Measurements from ENCODE around the gene BEND6.
"Not testable (repeated sequence)": the region's sequence is repeated elsewhere in the genome, so short reads cannot be mapped to it uniquely, and the experiment has no call there.

BEND6 gene

GRCh38 chr6:56984361-56984760, 29.5 kb downstream of the BEND6 start:
- DNase-seq (ENCODE audit: low read depth in 2 of 2) = no peak

DNA sequence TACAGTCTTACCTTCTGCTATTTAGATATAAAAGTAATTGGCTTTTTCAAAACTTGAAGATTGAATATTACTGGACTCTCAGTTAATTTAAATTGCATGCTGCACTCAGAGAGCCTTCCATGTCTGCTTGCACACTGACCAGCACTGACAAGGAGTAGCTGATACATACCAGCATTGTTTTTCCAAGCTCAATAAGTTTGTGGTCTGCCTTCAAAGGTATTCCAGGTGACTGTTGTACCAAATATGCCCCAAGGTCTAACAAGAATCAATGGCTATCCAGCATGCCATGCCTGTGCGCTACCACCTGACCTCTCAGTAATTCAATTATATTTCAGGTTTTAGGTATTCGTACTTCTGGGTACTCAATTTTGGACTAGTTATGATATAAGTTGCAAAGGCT, 30.0 kb downstream of the BEND6 start:
- no peak for DNase-seq (ENCODE audit: low read depth in 2 of 2)

DNA sequence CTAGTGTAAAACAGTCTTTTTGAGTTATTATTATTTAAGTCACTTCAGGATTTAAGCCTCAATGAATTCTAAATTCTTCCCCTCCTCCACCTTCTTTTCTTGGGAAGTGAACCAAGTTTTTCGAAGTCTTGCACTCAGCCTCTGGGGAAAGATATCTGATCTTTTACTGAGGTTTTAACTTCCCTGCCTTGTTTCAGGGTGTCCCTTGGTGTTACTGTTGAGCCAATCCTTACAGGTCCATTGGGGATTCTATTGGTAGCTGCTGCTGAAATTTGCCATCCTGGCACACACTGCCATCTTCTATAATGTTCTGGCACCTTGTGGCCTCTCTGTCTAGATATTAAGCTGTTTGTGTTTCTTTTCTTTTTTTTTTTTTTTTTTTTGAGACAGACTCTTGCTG, 31.7 kb downstream of the BEND6 start:
- DNase-seq (ENCODE audit: low read depth in 2 of 2) = no peak

DNA sequence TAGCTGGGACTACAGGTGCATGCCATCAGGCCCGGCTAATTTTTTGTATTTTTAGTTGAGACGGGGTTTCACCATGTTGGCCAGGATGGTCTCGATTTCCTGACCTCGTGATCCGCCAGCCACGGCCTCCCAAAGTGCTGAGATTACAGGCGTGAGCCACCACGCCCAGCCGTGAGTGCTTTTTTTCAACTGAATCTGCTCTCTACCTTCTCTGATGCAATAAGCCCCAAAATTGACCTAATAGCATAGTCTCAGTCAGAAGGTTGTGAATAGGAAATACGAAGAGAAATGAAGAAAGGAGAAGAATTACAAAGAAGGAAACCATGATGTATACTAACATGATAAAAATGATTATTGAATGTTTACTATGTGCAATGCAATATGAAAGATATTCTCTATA, 33.2 kb downstream of the BEND6 start:
- DNase-seq (ENCODE audit: low read depth in 2 of 2) = no peak

DNA sequence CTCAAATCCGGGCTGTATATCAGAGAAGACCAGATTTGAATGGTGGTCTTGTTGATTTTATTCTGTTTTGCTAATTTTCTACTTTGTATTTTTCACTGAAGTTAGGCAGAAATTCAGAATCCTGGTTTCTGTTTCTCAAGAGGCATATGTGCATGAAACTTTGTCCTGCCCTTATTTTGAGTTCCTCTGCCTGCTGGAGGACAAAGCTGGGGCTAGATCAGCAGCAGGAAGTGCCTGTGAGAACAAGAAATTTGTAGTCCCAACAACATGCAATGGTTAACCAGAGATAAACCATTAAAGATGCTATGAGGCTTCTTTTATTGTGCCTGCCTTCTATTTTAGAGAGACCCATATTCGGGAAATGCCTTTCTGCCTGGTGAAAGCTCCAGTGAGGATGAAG, 37.1 kb downstream of the BEND6 start:
- DNase-seq (ENCODE audit: low read depth in 2 of 2) = no peak

GRCh38 chr6:56992703-56993102, 37.8 kb downstream of the BEND6 start:
- no peak for DNase-seq (ENCODE audit: low read depth in 2 of 2)

DNA sequence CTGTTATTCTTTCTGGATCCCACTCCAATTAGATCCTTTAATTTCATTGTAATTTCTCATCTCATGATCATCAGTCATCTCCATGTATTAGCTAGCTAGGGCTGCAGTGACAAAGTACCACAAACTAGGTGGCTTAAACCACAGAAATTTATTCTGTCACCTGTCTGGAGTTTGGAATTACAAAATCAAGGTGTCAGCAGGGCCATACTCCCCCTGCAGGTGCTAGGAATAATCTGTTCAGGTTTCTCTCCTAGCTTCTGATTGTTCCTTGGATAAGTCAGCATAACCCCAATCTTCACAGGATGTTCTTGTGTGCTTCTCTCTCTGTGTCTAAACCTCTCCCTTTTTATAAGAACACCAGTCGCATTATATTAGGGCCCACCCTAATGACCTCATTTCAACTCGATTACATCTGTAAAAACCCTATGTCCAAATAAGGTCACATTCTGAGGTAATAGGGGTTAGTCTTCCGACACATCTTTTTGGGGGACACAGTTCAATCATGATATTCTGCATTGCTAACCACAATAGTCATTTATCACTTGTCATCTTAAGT, 40.5 kb downstream of the BEND6 start:
- DNase-seq (ENCODE audit: low read depth in 2 of 2) = no peak

DNA sequence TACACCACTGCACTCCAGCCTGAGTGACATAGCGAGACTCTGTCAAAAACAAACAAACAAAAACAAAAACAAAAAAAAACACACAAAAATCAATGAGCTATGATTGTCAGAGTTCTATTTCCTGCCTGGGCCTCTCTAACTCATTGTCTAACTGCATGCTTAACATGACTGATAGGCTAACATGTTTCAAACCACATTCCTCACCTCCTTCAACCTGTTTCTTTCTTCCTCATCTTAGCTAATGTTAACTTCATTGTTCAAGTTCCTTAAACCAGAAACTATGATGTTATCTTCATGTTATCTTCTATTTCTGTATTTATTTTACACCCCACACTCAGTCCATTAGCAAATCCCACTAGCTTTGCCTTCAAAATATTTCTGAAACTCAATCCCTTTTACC, 41.5 kb downstream of the BEND6 start:
- no peak for DNase-seq (ENCODE audit: low read depth in 2 of 2)

DNA sequence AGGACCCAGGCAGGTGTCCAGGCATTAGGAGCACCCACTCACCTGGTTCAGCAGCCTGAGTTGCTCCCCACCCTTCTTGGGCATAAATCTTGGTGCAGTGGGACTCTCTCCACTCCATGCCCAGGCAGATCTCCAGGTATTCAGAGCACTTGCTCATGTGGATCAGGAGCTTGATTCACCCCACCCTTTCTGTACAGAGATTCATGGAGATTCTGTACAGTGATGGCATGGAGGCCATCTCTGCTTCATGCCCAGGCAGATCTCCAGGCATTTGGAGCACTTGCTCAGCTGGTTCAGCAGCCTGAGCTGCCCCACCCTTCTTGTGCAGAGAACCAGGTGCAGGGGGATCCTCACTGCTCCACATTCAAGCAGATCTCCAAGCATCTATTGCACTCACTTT, 44.1 kb downstream of the BEND6 start:
- no peak for DNase-seq (ENCODE audit: low read depth in 2 of 2)

DNA sequence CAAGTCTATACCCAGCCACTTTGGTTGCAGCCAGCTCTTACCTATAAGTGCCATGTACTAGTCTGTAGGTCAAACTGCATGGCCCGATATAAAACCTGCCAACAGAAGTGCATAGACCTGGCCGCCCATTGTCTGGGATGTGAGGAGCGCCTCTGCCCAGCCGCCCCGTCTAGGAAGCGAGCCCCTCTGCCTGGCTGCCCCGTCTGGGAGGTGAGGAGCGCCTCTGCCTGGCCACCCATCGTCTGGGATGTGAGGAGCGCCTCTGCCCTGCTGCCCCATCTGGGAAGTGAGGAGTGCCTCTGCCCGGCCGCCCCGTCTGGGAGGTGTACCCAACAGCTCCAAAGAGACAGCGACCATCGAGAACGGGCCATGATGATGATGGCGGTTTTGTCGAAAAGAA, 44.8 kb downstream of the BEND6 start:
- DNase-seq (ENCODE audit: low read depth in 2 of 2) = not testable (repeated sequence)

DNA sequence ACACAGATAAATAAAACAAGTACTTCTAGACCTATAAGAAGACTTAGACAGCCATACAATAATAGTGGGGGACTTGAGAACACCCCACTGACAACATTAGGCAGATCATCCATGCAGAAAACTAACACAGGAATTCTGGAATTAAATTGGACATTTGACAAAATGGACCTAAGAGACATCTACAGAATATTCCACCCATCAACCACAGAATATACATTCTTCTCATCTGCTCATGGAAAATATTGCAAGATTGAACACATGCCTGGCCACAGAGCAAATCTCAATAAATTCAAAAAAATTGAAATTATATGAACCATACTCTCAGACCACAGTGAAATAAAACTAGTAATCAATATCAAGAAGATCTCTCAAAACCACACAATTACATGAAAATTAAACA, 47.3 kb downstream of the BEND6 start:
- DNase-seq (ENCODE audit: low read depth in 2 of 2) = no peak

DNA sequence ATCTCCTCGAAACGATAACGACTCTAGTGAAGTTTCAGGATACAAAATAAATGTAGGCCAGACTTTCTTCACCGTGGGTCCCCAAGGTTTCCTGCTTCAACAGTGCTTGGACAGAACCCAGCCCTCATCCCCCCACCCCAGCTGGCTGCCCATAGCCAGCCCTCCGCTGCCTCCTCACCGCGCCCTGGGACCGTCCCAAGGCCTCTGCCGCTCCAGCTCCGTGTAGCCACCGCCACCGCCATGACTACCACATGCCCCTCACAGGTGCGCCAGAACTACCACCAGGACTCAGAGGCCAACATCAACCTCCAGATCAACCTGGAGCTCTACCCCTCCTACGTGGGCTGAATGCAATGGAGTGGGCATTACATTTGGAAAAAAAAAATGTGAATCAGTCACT, 49.4 kb downstream of the BEND6 start:
- no peak for DNase-seq (ENCODE audit: low read depth in 2 of 2)

DNA sequence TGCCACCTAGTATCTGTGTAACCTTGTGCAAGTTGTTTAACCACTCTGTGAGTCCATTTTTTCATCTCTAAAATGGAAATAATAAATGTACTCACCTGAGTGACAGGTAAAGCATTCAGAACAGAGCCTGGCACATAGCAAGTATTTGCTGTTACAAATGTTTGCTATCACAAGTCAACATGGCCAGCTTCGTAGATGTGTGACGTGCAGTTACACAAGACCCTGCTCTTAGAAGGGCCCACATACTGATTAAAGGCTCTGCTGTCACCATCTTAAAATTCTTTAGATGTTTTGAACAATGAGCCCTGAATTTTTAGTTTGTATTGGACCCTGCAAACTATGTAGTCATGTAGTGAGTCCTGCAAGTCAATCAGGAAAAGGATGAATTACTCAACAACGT, 51.2 kb downstream of the BEND6 start:
- DNase-seq (ENCODE audit: low read depth in 2 of 2) = no peak

DNA sequence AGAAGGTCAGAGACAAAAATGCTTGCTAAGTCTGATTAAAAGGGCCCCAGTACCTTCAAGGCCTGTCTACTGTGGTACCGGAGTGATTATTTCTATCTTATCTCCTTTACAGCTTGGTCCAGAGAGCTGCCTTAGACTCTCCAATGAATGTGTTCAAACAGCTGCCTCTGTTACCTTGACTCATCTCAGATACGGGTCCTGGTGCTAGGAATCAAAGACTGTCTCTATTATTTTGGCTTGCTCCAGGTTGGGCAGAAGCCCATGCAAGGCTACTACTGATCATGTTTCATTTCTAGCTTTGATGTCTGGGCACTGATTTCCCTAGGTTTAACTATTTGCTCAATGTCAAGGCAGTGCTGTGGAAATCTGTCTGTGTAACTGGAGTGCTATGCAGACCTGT, 53.2 kb downstream of the BEND6 start:
- DNase-seq (ENCODE audit: low read depth in 2 of 2) = not testable (repeated sequence)

GRCh38 chr6:57013521-57013926, 58.6 kb downstream of the BEND6 start:
- DNase-seq (ENCODE audit: low read depth in 2 of 2) = no peak

DNA sequence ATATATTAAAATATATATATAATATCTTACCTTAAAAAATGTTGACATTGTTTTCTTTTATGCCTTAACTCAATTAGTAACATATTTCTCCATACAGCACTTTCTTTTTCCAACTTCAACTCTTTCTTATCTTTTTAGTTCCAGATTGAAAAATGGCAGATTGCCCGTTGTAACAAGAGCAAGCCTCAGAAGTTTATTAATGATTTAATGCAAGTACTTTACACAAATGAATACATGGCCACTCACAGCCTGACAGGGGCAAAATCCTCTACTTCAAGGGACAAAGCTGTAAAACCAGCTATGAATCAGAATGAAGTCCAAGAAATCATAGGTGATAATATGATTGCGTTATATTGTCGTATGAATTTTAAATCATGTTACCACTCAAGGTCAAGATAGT, 62.2 kb downstream of the BEND6 start:
- DNase-seq (ENCODE audit: low read depth in 2 of 2) = no peak

GRCh38 chr6:57017841-57018240, 62.9 kb downstream of the BEND6 start:
- no peak for DNase-seq (ENCODE audit: low read depth in 2 of 2)

DNA sequence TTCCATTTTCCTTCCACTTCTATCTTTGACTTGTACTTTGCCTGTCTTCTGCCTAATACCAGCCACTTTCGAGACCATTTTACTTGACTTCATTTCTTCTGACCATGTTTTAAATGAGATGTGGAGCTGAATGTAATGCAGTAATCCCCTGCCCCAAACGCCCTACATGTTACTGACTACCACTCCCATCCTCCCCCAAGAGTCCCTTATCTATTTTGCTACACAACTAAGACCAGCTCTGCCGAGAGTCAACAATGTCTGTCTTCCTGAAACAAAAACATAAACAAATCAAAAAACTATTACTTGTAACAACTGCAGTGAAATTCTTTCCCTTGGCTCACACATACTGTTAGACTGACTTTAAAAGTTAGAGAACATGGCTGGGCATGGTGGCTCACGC, 64.5 kb downstream of the BEND6 start:
- DNase-seq (ENCODE audit: low read depth in 2 of 2) = no peak

GRCh38 chr6:57021086-57021720, 66.3 kb downstream of the BEND6 start:
- no peak for DNase-seq (ENCODE audit: low read depth in 2 of 2)

GRCh38 chr6:57024321-57024720, 69.4 kb downstream of the BEND6 start:
- DNase-seq (ENCODE audit: low read depth in 2 of 2) = no peak

- no peak for DNase-seq (ENCODE audit: low read depth in 2 of 2)
Observed at GRCh38 chr6:57024775-57025174, 69.9 kb downstream of the BEND6 start.

DNA sequence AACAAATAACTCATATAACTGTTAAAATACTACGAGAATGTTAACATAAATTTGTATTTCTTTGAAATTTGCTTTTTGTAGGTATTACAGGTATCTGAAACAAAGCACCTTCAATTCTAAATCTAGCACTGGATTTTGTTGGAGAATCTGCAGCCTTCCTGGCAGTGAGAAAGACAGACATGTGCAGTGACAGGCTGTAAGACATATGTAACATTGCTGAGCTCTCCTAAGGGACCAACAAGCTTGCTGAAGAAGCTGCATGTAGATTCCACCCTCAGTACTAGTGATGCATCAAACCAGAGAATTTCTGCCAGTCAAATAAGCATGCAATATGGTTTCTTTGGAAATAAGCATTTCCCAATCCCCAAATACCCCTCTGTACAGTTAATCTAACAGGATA, 71.1 kb downstream of the BEND6 start:
- DNase-seq (ENCODE audit: low read depth in 2 of 2) = no peak

DNA sequence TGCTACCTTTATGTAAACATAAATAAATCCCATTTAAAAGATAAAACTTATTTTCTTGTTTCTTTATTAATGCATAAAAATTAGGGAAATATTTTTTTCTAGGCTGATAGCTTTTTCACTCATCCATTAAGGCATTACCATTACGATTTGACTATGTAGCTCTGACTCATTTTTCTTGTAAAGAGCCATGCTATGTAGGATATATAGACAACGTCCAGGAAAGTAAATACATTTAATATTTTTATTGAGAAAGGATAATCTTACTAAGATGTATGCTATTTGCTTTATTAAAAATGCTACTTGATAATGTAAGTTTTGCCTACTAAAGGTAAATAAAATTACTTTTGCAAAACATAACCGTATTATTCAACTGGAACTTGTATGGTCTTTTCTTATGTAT, 72.4 kb downstream of the BEND6 start:
- no peak for DNase-seq (ENCODE audit: low read depth in 2 of 2)

GRCh38 chr6:57029213-57029612, 74.3 kb downstream of the BEND6 start:
- DNase-seq (ENCODE audit: low read depth in 2 of 2) = no peak
